Measurements from ENCODE around the gene CAMKMT. TPM values are rescaled to one million over a fixed set of nuclear protein-coding genes. Genes with fewer than 3 reads are reported as not detected.

The CAMKMT gene
- total and polyA plus RNA-seq, 10 donors = 4.1 to 26.1 (median 11.0) TPM

DNA sequence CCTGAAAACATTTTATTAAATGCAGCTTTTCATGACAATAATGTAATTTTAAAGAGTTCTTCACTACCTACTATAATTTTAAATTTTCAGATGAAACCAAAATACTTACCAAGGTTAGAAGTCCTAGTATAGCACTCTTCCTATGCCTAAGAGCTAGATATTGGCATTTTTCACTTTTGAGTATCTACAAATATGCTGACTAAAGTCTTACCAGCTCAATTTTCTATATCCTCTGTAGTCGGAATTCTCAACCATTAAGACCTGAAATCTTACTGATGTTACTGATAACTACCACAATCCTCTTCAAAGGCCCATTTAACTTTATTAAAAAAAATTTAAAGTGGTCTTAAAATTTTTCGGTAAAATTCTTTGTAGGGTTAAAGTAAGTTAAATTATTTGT, 32.4 kb upstream of the CAMKMT start:
- intact Hi-C loops (cut with DNase I; ENCODE audit: low total_unique reads) = no loop called here
- H3K4me3 ChIP-seq = no peak overlapping the region
- H3K27me3 ChIP-seq (replicated peaks in 1 of 7) = no peaks in the 10 kb centered on the region
- peaks cover 0 to 100% (median 66%) of the 10 kb centered on the region in 6 donors for H3K36me3 ChIP-seq
- WGBS, 5 donors = 90 to 98% (median 91%) methylated on average over 2 of the region's 2 CpGs
- H3K9me3 ChIP-seq = no peaks in the 10 kb centered on the region
- DNase-seq = no peak
- TF ChIP-seq, protein P1, sequence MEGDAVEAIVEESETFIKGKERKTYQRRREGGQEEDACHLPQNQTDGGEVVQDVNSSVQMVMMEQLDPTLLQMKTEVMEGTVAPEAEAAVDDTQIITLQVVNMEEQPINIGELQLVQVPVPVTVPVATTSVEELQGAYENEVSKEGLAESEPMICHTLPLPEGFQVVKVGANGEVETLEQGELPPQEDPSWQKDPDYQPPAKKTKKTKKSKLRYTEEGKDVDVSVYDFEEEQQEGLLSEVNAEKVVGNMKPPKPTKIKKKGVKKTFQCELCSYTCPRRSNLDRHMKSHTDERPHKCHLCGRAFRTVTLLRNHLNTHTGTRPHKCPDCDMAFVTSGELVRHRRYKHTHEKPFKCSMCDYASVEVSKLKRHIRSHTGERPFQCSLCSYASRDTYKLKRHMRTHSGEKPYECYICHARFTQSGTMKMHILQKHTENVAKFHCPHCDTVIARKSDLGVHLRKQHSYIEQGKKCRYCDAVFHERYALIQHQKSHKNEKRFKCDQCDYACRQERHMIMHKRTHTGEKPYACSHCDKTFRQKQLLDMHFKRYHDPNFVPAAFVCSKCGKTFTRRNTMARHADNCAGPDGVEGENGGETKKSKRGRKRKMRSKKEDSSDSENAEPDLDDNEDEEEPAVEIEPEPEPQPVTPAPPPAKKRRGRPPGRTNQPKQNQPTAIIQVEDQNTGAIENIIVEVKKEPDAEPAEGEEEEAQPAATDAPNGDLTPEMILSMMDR (IDR thresholded peaks at IDR 0.05 in 8 of 11, conservative IDR thresholded peaks at IDR 0.05 in 3 of 11) = no peak
- TF ChIP-seq POLR2AphosphoS5 (IDR thresholded peaks at IDR 0.05) (no peak), POLR2A (IDR thresholded peaks at IDR 0.05) (no peak)
- no peaks in the 10 kb centered on the region for H3K4me1 ChIP-seq
- no peak overlapping the region for H3K27ac ChIP-seq

DNA sequence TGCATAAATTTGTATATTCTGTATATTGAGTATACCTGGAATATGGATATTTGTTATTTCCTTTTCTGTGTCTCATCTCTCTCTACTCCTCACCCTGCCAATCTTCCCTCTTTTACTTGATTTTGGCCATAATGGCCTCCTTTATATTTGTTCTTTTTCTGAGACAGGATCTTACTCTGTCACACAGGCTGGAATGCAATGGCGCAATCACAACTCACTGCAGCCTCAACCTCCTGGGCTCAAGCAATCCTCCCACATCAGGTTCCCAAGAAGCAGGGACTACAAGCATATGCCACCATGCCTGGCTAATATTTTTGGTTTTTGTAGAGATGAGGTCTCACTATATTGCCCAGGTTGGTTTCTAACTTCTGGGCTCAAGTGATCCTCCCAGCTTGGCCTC, 30.9 kb upstream of the CAMKMT start:
- Histone ChIP-seq H3K27me3 (replicated peaks in 1 of 7) (no peaks in the 10 kb centered on the region), H3K4me1 (no peaks in the 10 kb centered on the region), H3K4me3 (no peak overlapping the region), H3K36me3 (peaks cover 0 to 99% (median 53%) of the 10 kb centered on the region in 6 donors), H3K9me3 (no peaks in the 10 kb centered on the region), H3K27ac (no peak overlapping the region)
- intact Hi-C loops (cut with DNase I; ENCODE audit: low total_unique reads) = no loop called here
- 97 to 100% (median 100%) methylated on average over 1 of the region's 1 CpG for WGBS, 5 donors
- DNase-seq = no peak
- TF ChIP-seq POLR2A (IDR thresholded peaks at IDR 0.05) = no peak
- TF ChIP-seq, protein P1 (IDR thresholded peaks at IDR 0.05 in 8 of 11, conservative IDR thresholded peaks at IDR 0.05 in 3 of 11) = no peak
- no peak for TF ChIP-seq POLR2AphosphoS5 (IDR thresholded peaks at IDR 0.05)

DNA sequence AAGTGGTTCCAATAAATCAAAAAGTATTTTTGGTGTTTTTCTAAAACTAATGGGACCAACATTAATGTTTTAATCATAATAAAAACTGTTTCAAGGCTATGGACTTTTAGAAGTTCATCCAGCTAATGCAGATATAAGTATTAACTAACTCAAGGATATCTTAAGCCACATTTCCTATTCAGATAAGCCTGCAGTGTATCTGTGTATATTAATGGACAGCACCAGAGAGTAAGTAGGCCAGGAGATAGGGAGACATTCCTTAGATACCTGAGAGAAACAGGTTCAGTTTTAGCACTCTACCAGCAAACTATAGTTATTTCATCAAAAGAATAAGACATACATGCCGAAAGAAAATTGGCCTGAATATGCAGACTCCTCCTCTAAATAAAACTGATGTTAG, 27.8 kb upstream of the CAMKMT start:
- DNase-seq = no peak
- H3K4me1 ChIP-seq = no peaks in the 10 kb centered on the region
- TF ChIP-seq POLR2AphosphoS5 (IDR thresholded peaks at IDR 0.05) (no peak), POLR2A (IDR thresholded peaks at IDR 0.05) (no peak)
- TF ChIP-seq, protein P1 (IDR thresholded peaks at IDR 0.05 in 8 of 11, conservative IDR thresholded peaks at IDR 0.05 in 3 of 11) = no peak
- WGBS, 5 donors = 89 to 96% (median 96%) methylated on average over 1 of the region's 1 CpG
- no peaks in the 10 kb centered on the region for H3K9me3 ChIP-seq
- intact Hi-C loops (cut with DNase I; ENCODE audit: low total_unique reads) = no loop called here
- H3K36me3 ChIP-seq = peaks cover 3 to 99% (median 55%) of the 10 kb centered on the region in 6 donors
- no peak overlapping the region for H3K4me3 ChIP-seq
- no peaks in the 10 kb centered on the region for H3K27me3 ChIP-seq (replicated peaks in 1 of 7)
- H3K27ac ChIP-seq = no peak overlapping the region

DNA sequence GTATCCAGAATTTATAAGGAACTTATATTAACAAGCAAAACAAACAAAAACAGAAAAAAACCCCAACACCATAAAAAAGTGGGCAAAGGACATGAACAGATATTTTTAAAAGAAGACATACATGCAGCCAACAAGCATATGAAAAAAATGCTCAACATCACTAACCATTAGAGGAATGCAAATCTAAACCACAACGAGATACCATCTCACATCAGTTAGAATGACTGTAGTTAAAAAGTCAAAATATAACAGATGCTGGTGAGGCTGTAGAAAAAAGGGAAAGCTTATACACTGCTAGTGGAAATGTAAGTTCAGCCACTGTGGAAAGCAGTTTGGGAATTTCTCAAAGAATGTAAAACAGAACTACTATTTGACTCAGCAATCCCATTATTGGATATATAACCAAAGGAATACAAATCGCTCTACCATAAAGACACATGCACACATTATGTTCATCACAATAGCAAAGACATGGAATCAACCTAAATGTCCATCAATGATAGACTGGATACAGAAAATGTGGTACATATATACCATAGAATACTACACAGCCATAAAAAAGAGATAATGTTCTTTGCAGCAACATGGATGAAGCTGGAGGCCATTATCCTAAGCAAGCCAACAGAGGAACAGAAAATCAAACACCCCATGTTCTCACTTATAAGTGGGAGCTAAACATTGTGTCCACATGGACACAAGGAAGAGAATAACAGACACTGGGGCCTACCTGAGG, 25.8 kb upstream of the CAMKMT start:
- H3K4me1 ChIP-seq = no peaks in the 10 kb centered on the region
- no peaks in the 10 kb centered on the region for H3K9me3 ChIP-seq
- intact Hi-C loops (cut with DNase I; ENCODE audit: low total_unique reads) = no loop called here
- no peak for TF ChIP-seq POLR2AphosphoS5 (IDR thresholded peaks at IDR 0.05)
- TF ChIP-seq, protein P1 (IDR thresholded peaks at IDR 0.05 in 8 of 11, conservative IDR thresholded peaks at IDR 0.05 in 3 of 11) = no peak
- no peak for TF ChIP-seq POLR2A (IDR thresholded peaks at IDR 0.05)
- no peaks in the 10 kb centered on the region for H3K27me3 ChIP-seq (replicated peaks in 1 of 7)
- no peak overlapping the region for H3K27ac ChIP-seq
- no peak overlapping the region for H3K4me3 ChIP-seq
- peaks cover 3 to 99% (median 53%) of the 10 kb centered on the region in 6 donors for H3K36me3 ChIP-seq
- no peak for DNase-seq
- 59 to 90% (median 89%) methylated on average over 2 of the region's 2 CpGs for WGBS, 5 donors

All from spleen (tissue), 11 donors.